Vagina (tissue), 2 donors: Measurements from ENCODE around the gene FAP. TPM values are rescaled to one million over a fixed set of nuclear protein-coding genes. Genes with fewer than 3 reads are reported as not detected.
A peak's percentile ranks its signal among the peaks of the same experiment; 100 is the strongest.

ENCODE experiments used
- DNase-seq, 2 donors: peaks; one replicate each; pipeline ENCODE4 v3.0.0-alpha.2; 2017; ENCODE audit errors: extremely low spot score in 2 of 2
- H3K27ac ChIP-seq: fragments of 200-600 bp; sonication (generic); one replicate; pipeline ENCODE4 v1.5.1; 2019
- H3K27me3 ChIP-seq: fragments of 200-600 bp; sonication (generic); one replicate; pipeline ENCODE4 v1.5.1; 2019
- H3K36me3 ChIP-seq, 2 donors: fragments of 200-600 bp; sonication (generic); one replicate each; pipeline ENCODE4 v1.5.1; 2017 to 2019
- H3K4me1 ChIP-seq: fragments of 200-600 bp; sonication (generic); one replicate; pipeline ENCODE4 v1.5.1; 2019
- H3K4me3 ChIP-seq, 2 donors: fragments of 200-600 bp; sonication (generic); 1 replicate in 1 of 2; 2 replicates in 1 of 2; pipeline ENCODE4 v1.5.1; 2016 to 2019
- H3K9me3 ChIP-seq: fragments of 200-600 bp; sonication (generic); one replicate; pipeline ENCODE4 v1.5.1; 2019
- CTCF ChIP-seq, 3 experiments: fragments of 450-650 bp in 2 of 3; fragments of 200-600 bp in 1 of 3; sonication (generic) in 1 of 3; IDR thresholded peaks; one replicate each; pipeline ENCODE4 v1.5.1; 2017 to 2019; ENCODE audit warnings: antibody characterized with exemption in 3 of 3, mild to moderate bottlenecking in 2 of 3, moderate library complexity in 2 of 3
- POLR2A ChIP-seq, 2 donors: fragments of 450-650 bp; IDR thresholded peaks; one replicate each; pipeline ENCODE4 v1.6.1; 2017; ENCODE audit warnings: antibody characterized with exemption in 2 of 2, mild to moderate bottlenecking in 2 of 2, moderate library complexity in 2 of 2
- POLR2AphosphoS5 ChIP-seq, 2 donors: sonication (generic); formaldehyde crosslinking; IDR thresholded peaks; one replicate each; pipeline ENCODE4 v1.9.0; 2017; ENCODE audit warnings: antibody characterized with exemption in 2 of 2, mild to moderate bottlenecking in 2 of 2, low read depth in 1 of 2; ENCODE audit not compliant: insufficient read depth in 1 of 2
- intact Hi-C: fragments of 100-400 bp; cut with DNase I; formaldehyde crosslinking; loops from one replicate; pipeline ENCODE4 v1.15.1; 2023
- total RNA-seq: library from RNA; depleted of rRNA; stranded (reverse); fragments of >200 nt; gene quantifications from one replicate; pipeline ENCODE4 v1.2.3, GENCODE V29; 2016

Gene FAP
- total RNA-seq, 1 donor from 2014 or later: 4.2 TPM

GRCh38 chr2:162244541-162245031 is 1.3 kb upstream of the FAP start:
- Histone ChIP-seq H3K27ac (peak overlapping the region; percentile 68), H3K36me3 (no peaks in the 10 kb centered on the region), H3K4me1 (peaks cover 19% of the 10 kb centered on the region), H3K27me3 (no peaks in the 10 kb centered on the region), H3K9me3 (no peaks in the 10 kb centered on the region), H3K4me3 (no peak overlapping the region)
- TF ChIP-seq POLR2AphosphoS5 (IDR thresholded peaks at IDR 0.05; ENCODE audit: insufficient read depth in 1 of 2, low read depth in 1 of 2): peak in 1 of 2 donors; percentile 52
- no peak for TF ChIP-seq CTCF (IDR thresholded peaks at IDR 0.05)
- DNase-seq: no peak
- intact Hi-C loops: no loop called here

- TF ChIP-seq POLR2A (IDR thresholded peaks at IDR 0.05) (no peak), CTCF (IDR thresholded peaks at IDR 0.05) (no peak), POLR2AphosphoS5 (IDR thresholded peaks at IDR 0.05; ENCODE audit: insufficient read depth in 1 of 2, low read depth in 1 of 2) (no peak)
- no peak for DNase-seq
- Histone ChIP-seq H3K4me1 (peaks cover 19% of the 10 kb centered on the region), H3K36me3 (no peaks in the 10 kb centered on the region), H3K4me3 (peak overlapping the region; percentile 5 to 29), H3K9me3 (no peaks in the 10 kb centered on the region), H3K27ac (peak overlapping the region; percentile 68), H3K27me3 (no peaks in the 10 kb centered on the region)
- intact Hi-C loops: no loop called here
Observed at GRCh38 chr2:162243715-162244114, 470 bp upstream of the FAP start.

GRCh38 chr2:162242586-162243280 is 512 bp downstream of the FAP start:
- Histone ChIP-seq H3K27ac (peak overlapping the region; percentile 68), H3K4me1 (peaks cover 19% of the 10 kb centered on the region), H3K4me3 (peak overlapping the region; percentile 5 to 29), H3K27me3 (no peaks in the 10 kb centered on the region), H3K36me3 (no peaks in the 10 kb centered on the region), H3K9me3 (no peaks in the 10 kb centered on the region)
- intact Hi-C loops: no loop called here
- no peak for TF ChIP-seq POLR2AphosphoS5 (IDR thresholded peaks at IDR 0.05; ENCODE audit: insufficient read depth in 1 of 2, low read depth in 1 of 2)
- DNase-seq: no peak

- no peaks in the 10 kb centered on the region for H3K27me3 ChIP-seq
- intact Hi-C loops: no loop called here
- no peak overlapping the region for H3K27ac ChIP-seq
- no peaks in the 10 kb centered on the region for H3K9me3 ChIP-seq
- H3K36me3 ChIP-seq: no peaks in the 10 kb centered on the region
- H3K4me1 ChIP-seq: peaks cover 19% of the 10 kb centered on the region
- TF ChIP-seq POLR2AphosphoS5 (IDR thresholded peaks at IDR 0.05; ENCODE audit: insufficient read depth in 1 of 2, low read depth in 1 of 2) (no peak), POLR2A (IDR thresholded peaks at IDR 0.05) (no peak), CTCF (IDR thresholded peaks at IDR 0.05) (no peak)
- no peak for DNase-seq
- H3K4me3 ChIP-seq: no peak overlapping the region
Observed at GRCh38 chr2:162241571-162241970, 1.7 kb downstream of the FAP start.

GRCh38 chr2:162234620-162235462 is 8.4 kb downstream of the FAP start:
- TF ChIP-seq CTCF (IDR thresholded peaks at IDR 0.05): no peak
- no peak for TF ChIP-seq POLR2A (IDR thresholded peaks at IDR 0.05)
- no peak for TF ChIP-seq POLR2AphosphoS5 (IDR thresholded peaks at IDR 0.05; ENCODE audit: insufficient read depth in 1 of 2, low read depth in 1 of 2)
- intact Hi-C loops: loop anchor here (10.0 kb wide), 1 partner anchor 60 kb away; no protein-coding TSS in a partner anchor
- H3K27ac ChIP-seq: no peak overlapping the region
- no peak overlapping the region for H3K4me3 ChIP-seq
- H3K27me3 ChIP-seq: no peaks in the 10 kb centered on the region
- H3K4me1 ChIP-seq: peaks cover 11% of the 10 kb centered on the region
- no peaks in the 10 kb centered on the region for H3K9me3 ChIP-seq
- no peak for DNase-seq
- no peaks in the 10 kb centered on the region for H3K36me3 ChIP-seq
